Right ventricle myocardium superior (tissue), 1 donor: ENCODE results near the gene TSPAN7. TPM values are rescaled to one million over a fixed set of nuclear protein-coding genes. Genes with fewer than 3 reads are reported as not detected.
A peak's percentile ranks its signal among the peaks of the same experiment; 100 is the strongest.

Experiments used
- ATAC-seq: fragments of 200-7000 bp; cut with Tn5 transposase; one replicate; pipeline ENCODE4 v1.9.1; 2020; ENCODE audit warnings: mild to moderate bottlenecking; ENCODE audit not compliant: poor library complexity
- DNase-seq: peaks from one replicate; pipeline ENCODE4 v3.0.0-alpha.2; 2020
- intact Hi-C: fragments of 100-400 bp; cut with DNase I; formaldehyde crosslinking; loops from one replicate; pipeline ENCODE4 v1.11.2; 2022
- total RNA-seq: library from RNA; stranded (reverse); fragmentation: NEBNext Ultra II Directional; extraction: Animal tissue kit (Norgen Biotek cat#: 25700); gene quantifications from one replicate; pipeline ENCODE4 v1.2.1, GENCODE V29; 2021
- donor health status: DM: no; HTN: yes; CAD: no; lungs with severe emphysema.

Gene TSPAN7
- total RNA-seq, 1 donor from 2014 or later, result 26.6 TPM

DNA sequence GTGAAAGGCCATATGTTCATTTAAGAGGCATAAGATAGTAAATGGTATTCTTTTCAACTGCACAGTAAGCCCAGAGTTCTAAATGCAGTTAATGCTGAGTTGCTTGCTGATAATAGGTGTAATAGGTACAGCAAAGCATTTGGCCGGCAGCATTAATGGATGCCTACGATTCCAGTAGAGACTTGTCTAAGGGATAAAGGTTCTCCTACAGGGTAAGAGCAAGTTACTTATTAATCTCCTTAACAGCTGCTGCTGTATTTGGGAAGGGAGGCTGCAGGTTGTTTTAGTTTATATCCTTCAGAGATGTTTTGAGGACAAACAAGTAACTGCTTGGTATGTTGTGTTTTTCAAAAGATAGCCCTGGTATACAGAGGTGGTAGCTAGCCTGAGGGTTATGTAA, 16.8 kb downstream of the TSPAN7 start:
- DNase-seq, result no peak
- no peak for ATAC-seq
- intact Hi-C loops, result no loop called here

DNA sequence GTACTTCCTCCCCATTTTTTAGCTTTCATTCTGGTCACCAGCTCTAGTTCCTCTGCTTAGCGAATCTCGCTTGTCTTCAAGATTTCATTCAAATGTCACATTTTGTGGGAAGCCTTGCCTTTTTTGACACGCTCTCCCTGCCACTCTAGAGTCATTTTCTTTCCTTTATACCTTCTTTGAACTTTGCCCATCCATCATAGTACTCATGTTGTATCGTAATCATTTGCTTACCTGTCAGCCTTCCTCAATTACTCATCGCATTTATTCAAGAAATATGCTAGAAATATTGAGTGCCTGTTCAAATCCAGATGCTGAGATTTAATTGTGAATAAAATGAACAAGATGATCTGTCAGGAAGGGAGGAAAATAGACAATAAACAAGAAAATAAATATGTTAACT, 21.8 kb downstream of the TSPAN7 start:
- intact Hi-C loops, result no loop called here
- ATAC-seq, result no peak
- DNase-seq, result no peak

DNA sequence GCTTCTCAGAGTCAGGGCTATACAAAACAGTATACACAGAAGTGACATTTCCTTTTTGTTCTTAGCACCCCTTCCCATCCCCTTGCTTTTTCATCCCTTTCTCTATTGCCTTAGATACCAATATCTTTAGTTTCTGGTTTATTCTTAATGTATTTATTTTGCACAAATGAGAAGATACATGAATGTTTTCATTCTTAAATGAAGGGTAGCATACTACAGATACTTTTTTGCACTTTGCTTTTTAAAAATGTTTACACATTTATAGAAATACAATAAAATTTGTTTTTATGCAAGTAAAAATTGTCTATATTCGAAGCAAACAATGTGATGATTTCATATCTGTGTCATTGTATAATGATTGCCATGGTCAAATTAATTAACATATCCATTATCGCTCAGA, 33.1 kb downstream of the TSPAN7 start:
- ATAC-seq, result no peak
- intact Hi-C loops, result no loop called here
- DNase-seq, result no peak

- intact Hi-C loops, result no loop called here
- ATAC-seq (no peak), DNase-seq (no peak)
Observed at GRCh38 chrX:38595801-38596200, 34.5 kb downstream of the TSPAN7 start.

DNA sequence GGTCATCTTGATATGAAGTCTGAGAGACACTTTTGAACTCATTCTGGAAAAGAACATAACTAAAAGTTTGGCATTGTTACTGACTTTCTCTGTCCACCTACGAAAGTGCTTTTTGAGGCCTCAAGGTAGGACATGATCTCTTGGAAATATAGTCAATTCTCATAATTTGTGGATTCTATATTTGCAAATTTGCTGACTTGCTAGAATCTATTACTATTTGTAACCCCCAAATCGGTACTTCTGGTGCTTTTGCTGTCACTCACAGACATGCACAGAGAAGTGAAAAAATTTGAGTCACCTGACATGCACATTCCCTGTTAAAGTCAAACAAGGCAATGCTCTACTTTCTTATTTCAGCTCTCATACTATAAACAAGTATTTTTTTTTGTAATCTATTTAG, 35.6 kb downstream of the TSPAN7 start:
- intact Hi-C loops, result no loop called here
- ATAC-seq, result no peak
- no peak for DNase-seq

DNA sequence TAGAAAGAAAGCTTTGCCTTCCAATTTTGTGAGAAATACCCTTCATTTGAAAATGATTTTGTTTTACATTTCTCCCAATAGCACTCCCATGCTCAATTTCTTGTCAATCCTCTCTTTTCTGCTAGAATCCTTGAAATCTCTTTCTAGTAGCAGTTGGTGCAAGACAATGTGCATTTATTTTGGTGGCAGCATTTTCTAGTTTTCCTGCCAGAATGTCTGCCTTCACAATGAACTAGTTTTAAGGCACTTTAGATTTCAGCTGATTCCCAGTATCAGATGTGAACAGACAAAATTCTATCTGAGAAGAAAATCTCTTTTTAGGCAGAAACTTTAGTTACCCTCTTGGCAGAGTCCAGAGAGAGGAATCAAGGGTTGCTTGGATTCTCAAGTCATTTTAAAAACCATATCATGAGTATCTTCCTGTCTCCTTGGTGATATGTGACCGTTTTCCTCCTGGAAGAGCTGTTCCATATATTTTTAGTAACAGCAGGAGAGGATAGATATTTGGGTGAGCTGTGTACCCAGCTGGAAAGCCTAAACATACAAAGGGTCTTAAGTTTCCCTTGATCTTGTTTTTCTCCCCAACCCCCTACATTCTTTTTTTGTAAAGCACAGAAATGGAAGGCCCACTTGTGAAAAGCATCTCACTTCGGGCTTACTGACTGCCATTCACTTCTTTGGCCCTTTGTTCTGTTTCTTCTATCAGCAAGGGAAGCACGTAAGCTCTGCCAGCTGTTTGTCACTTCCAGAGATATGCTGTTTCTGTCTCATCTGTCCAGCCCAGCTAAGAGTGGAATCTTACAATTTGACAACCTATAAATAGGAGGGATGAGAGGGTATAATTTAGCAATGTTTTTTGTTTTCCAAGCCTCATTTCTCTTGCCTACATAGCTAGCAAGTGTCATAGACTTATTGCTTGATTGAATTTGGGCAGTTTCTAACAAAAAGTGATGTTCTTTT, 38.7 kb downstream of the TSPAN7 start:
- no peak for DNase-seq
- intact Hi-C loops, result no loop called here
- ATAC-seq, result peak; percentile 49

DNA sequence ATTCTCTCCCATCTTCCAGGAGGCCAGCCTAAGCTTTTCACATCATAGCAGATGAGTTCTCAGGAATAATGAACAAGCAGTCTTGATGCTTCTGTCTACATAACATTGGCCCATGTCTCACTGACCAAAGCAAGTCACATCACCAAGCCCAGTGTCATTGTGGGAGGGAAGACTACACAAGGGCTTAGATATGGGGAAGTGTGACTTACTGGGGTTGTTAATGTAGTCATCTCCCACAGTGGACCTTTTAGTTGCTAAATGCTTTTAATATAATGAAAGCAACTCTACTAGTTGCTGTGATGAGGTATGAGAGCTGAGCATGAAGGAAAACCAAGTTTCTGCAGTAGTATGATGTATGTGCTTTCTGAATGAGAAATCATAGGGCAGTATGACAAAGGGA, 40.5 kb downstream of the TSPAN7 start:
- intact Hi-C loops, result no loop called here
- no peak for DNase-seq
- no peak for ATAC-seq

DNA sequence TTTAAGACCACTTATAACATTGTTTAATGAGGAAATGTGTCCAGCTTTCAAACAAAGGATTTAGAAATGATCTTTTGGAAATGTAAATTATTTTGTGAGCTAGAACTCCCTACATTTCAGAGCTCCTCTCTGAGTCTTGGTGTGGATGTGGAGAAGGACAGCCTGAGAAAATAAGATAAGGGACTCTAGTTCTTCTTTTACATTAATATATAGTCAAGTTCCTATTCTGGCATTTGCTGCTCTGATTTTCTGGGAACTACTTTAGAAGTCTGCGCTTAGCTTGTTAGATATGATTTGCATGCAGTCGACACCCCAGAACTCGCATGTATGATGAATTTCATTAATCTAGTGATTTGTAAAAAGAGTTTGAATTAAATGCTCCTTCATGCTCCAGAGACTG, 45.5 kb downstream of the TSPAN7 start:
- DNase-seq, result no peak
- intact Hi-C loops, result no loop called here
- ATAC-seq, result no peak

- DNase-seq (no peak), ATAC-seq (no peak)
- intact Hi-C loops, result no loop called here
Observed at GRCh38 chrX:38607976-38608375, 46.6 kb downstream of the TSPAN7 start.

DNA sequence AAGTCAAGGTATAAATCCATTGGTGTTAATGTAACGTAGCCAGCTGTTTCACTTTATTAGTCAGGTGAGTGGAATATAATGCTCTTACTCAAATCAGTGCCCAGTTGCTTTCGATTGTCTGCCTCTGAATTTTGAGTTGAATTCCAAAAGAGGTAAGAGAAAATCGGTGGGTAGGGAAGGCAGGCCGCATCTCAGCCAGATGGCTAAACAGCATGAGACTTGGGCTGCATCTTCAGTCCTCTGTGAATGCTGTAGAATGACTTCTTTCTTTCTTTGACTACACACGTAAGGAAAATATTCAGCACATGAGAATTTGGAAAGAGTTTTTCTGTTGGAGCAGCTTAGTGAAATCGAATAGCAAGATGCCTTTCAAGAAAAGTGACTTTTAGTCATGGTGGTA, 49.5 kb downstream of the TSPAN7 start:
- DNase-seq (no peak), ATAC-seq (no peak)
- intact Hi-C loops, result no loop called here

GRCh38 chrX:38612281-38612680, 50.9 kb downstream of the TSPAN7 start:
- DNase-seq (no peak), ATAC-seq (no peak)
- intact Hi-C loops, result no loop called here

DNA sequence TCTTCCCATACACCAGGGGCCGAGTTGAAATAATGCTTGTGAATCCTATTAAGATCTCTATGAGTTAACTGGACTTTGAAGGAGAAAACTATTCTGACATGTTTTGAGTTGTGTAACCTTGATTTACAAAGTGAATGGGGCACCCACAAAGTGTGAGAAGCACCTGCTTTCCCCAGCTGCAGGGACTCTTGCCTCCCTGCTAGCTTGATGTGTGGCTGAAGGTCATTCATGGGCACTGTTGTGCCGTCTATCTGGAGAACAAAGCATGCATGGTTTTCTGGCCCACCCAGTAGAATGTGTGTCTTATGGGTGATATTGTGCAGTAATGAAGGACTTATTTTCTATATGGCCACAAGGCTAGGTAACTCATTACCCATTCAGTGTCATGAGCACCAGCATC, 53.1 kb downstream of the TSPAN7 start:
- ATAC-seq (no peak), DNase-seq (no peak)
- intact Hi-C loops, result no loop called here

GRCh38 chrX:38616904-38617303, 55.6 kb downstream of the TSPAN7 start:
- intact Hi-C loops, result no loop called here
- ATAC-seq, result no peak
- DNase-seq, result no peak

DNA sequence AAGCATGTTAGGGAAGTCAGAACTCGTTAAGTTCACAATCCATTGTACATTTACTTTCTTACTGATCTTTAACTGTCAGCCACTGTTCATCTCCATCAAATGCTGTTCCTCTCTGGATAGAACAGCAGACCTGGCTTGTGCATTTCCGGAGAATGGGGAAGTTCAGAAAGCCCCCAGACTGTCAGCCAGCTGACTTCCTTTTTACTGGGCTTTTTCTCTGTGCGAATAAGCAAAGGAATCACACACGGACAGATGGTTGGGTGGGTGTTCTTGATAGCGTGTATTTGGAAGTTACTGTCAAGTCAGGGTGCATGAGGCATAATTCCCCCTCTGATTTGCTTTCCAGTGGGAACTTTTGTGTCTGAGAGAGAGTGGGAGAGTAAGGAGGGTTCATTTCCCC, 56.8 kb downstream of the TSPAN7 start:
- no peak for ATAC-seq
- DNase-seq, result no peak
- intact Hi-C loops, result no loop called here

DNA sequence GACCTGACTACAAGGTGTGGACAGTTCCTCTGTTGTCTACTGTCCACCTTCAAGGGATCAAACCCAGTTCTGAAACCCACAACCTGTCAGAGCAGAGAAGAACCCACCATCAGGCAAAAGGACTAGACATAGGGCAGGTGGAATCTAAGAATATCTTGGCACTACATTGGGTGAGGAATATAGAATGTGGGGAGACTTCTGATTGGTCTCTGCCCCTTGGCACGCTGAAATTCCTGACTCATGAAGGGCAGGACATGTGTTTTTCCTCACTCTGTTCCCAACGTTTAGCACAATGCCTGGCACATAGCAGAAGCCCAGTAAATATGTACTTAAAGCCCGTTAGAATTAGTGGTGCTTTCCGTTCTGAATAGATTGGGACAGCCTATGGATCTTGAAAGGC, 59.3 kb downstream of the TSPAN7 start:
- no peak for DNase-seq
- intact Hi-C loops, result no loop called here
- no peak for ATAC-seq

GRCh38 chrX:38626296-38626695, 65.0 kb downstream of the TSPAN7 start:
- intact Hi-C loops, result no loop called here
- ATAC-seq, result no peak

DNA sequence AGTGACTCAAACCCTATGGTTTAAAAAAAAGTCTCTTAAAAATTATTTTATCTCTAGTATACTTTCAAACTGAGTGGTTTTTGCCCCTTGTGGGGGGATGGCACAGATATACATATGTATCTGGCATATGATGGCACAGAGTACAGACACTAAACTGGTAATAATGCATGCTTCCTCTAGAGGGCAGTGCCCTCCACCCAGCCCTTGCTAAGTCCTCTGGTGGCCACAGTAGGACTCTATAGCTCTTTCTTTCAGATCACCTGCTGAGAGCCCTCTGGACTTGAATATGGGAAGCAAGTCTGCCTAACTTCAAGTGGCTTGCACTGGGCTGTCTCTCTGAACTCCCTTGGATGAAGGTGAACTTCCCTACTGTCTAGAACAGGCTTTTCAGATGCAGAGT, 66.3 kb downstream of the TSPAN7 start:
- DNase-seq (no peak), ATAC-seq (no peak)
- intact Hi-C loops, result no loop called here

More at GRCh38 chrX:38626296-38626695, 65.0 kb downstream of the TSPAN7 start:
- DNase-seq, result no peak

DNA sequence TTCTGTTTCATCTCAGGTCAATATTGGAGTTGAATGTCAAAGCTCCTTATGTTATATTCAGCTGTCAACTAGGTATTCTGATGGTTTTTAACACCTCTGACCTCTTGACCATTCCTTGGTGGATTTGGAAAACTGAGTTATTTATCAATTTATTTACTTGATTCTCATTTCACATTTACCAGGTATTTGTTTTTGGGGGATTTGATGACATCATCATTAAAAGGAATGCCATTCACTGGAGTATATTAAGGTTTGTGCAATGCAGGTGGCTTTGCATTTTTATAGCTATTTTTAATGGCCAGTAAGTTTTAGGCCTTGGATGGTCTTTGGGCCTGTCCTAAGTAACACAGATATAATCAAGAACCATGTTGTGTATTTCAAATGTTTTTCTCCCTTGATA, 67.2 kb downstream of the TSPAN7 start:
- intact Hi-C loops, result no loop called here
- DNase-seq (no peak), ATAC-seq (no peak)

DNA sequence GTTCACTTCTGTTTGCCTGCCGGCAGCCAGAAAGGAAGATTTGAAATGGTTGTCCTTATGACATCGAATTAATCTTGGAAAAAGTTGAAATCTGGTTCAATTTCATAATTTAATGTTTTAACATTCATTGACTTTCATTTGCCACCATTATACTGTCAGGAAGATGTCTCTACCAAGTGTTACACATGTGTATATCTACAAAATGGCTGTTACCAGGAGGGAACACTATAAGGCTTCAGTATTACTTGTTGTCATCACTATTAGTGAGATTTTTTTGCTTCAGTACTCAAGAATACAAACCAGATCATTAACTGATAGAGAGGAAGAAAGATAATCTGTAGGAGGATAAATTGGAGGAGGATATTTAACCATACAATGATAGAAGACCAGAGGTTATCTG, 71.2 kb downstream of the TSPAN7 start:
- no peak for DNase-seq
- intact Hi-C loops, result no loop called here
- no peak for ATAC-seq

GRCh38 chrX:38634665-38635064, 73.3 kb downstream of the TSPAN7 start:
- intact Hi-C loops, result no loop called here
- no peak for DNase-seq
- ATAC-seq, result no peak
